ENCODE data around the gene RFT1.

DNA sequence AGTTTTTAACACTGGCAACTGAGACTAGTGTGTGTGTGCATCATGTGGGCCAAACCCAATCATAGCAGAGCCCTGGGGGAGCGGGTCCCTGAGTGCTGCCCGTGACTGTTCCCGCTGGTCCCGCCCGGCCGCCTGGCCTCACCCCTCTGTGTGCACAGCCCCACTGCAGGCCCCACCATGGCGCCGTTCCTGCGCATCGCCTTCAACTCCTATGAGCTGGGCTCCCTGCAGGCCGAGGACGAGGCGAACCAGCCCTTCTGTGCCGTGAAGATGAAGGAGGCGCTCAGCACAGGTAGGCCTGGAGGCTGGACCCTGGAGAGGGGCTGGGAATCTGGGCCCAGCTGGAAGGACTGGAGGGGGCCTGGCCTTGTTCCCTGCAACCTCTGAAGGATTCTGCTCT is 48.0 kb upstream of the RFT1 start:
- TF ChIP-seq FOXM1 (IDR thresholded peaks at IDR 0.05; ENCODE audit: borderline replicate concordance) (no peak), SP1 (IDR thresholded peaks at IDR 0.05) (no peak), NFRKB (IDR thresholded peaks at IDR 0.05) (no peak), ELF4 (IDR thresholded peaks at IDR 0.05) (no peak)
- TF ChIP-seq, protein P1, sequence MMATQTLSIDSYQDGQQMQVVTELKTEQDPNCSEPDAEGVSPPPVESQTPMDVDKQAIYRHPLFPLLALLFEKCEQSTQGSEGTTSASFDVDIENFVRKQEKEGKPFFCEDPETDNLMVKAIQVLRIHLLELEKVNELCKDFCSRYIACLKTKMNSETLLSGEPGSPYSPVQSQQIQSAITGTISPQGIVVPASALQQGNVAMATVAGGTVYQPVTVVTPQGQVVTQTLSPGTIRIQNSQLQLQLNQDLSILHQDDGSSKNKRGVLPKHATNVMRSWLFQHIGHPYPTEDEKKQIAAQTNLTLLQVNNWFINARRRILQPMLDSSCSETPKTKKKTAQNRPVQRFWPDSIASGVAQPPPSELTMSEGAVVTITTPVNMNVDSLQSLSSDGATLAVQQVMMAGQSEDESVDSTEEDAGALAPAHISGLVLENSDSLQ (IDR thresholded peaks at IDR 0.05) = no peak
